Kidney (tissue), 14 donors: ENCODE data around the gene ADGRD1. TPM values are rescaled to one million over a fixed set of nuclear protein-coding genes. Genes with fewer than 3 reads are reported as not detected.
A peak's percentile ranks its signal among the peaks of the same experiment; 100 is the strongest.

Source experiments
- DNase-seq, 5 donors: peaks; one replicate each; pipeline ENCODE4 v3.0.0-alpha.2; 2013 to 2020
- FAIRE-seq: peaks from 2 replicates; lab custom pipeline; 2012; peaks lifted over from hg19 to GRCh38; lab: Jason Lieb, UNC
- H3K27ac ChIP-seq, 2 donors: one replicate each; pipeline ENCODE4 v1.7.0; 2013; ENCODE audit warnings: low read depth in 2 of 2, low read length in 2 of 2, inconsistent platforms in 1 of 2
- H3K27me3 ChIP-seq: one replicate; pipeline ENCODE4 v1.7.1; 2013; ENCODE audit warnings: low read length, inconsistent platforms; ENCODE audit not compliant: control insufficient read depth, insufficient read depth
- H3K36me3 ChIP-seq, 3 donors: one replicate each; pipeline versions ENCODE4 v1.7.0 to v1.7.1; 2013; ENCODE audit warnings: low read length in 3 of 3, control low read depth in 1 of 3, inconsistent platforms in 1 of 3; ENCODE audit not compliant: insufficient read depth in 3 of 3, control insufficient read depth in 2 of 3
- H3K4me1 ChIP-seq, 3 donors: one replicate each; pipeline versions ENCODE4 v1.7.0 to v1.7.1; 2013; ENCODE audit warnings: low read length in 3 of 3, inconsistent platforms in 1 of 3, low read depth in 1 of 3; ENCODE audit not compliant: control insufficient read depth in 2 of 3, insufficient read depth in 2 of 3
- H3K4me3 ChIP-seq, 3 donors: one replicate each; pipeline versions ENCODE4 v1.7.0 to v1.8.1; 2013; ENCODE audit warnings: low read length in 3 of 3, control low read depth in 1 of 3, inconsistent platforms in 1 of 3
- H3K9ac ChIP-seq, 3 donors: one replicate each; pipeline versions ENCODE4 v1.7.0 to v1.7.1; 2013; ENCODE audit warnings: low read length in 3 of 3, control low read depth in 1 of 3, inconsistent platforms in 1 of 3
- H3K9me3 ChIP-seq, 3 donors: one replicate each; pipeline versions ENCODE4 v1.7.0 to v1.7.1; 2013; ENCODE audit warnings: low read length in 3 of 3, control low read depth in 1 of 3, inconsistent platforms in 1 of 3; ENCODE audit not compliant: control insufficient read depth in 2 of 3, insufficient read depth in 1 of 3
- intact Hi-C: fragments of 100-400 bp; cut with DNase I; formaldehyde crosslinking; loops from one replicate; pipeline ENCODE4 v1.11.1; 2022
- polyA plus RNA-seq: library from polyadenylated mRNA; stranded (reverse); fragments of 350-450 nt; fragmentation: Illumina TruSeq; extraction: RNeasy Lipid Tissue Mini Kit (QIAGEN cat#74804); gene quantifications from one replicate; pipeline ENCODE4 v1.2.3, GENCODE V29; 2014; ENCODE audit warnings: low read depth, low replicate concordance; ENCODE audit not compliant: insufficient read depth
- total RNA-seq: library from RNA; stranded (reverse); fragmentation: NEBNext Ultra II Directional; extraction: Animal tissue kit (Norgen Biotek cat#: 25700); gene quantifications from one replicate; pipeline ENCODE4 v1.2.1, GENCODE V29; 2021
- TF ChIP-seq, protein P1 (sequence below): IDR thresholded peaks from 3 replicates; pipeline ENCODE4 v1.5.1; 2012; ENCODE audit warnings: mild to moderate bottlenecking, moderate library complexity, borderline replicate concordance; ENCODE audit not compliant: insufficient read depth; ENCODE audit errors: extremely low read depth
- donor health status: control.
- donor health status: control.
- donor health status: control.
- donor health status: control.
- donor health status: control.
- donor health status: DM: yes; HTN: yes; CAD: no.
- donor health status: Normal renal cell carcinoma (clear cell type).

Gene ADGRD1
- total and polyA plus RNA-seq, 2 donors from 2014 or later: 1.7 to 6.7 TPM

DNA sequence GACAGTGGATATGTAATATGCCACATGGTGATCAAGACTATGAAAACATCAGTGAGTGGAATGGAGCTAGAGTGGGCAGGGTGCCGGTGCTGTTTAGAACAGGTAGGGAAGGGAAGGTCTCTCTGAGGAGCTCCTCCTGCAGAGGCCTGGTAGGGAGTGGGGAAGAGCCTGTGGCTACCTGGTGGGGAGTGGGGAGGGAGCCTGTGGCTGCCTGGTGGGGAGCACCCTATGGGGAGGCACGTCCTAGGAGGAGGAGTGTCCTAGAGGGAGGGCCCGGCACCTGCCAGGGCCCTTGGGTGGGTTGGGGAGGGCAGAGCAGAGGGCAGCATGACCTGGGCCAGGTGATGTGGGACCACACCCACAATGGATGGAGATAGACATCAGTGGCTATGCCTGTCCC lies 122.6 kb downstream of the ADGRD1 start:
- Histone ChIP-seq H3K27me3 (no peaks in the 10 kb centered on the region), H3K4me1 (no peaks in the 10 kb centered on the region), H3K9me3 (peaks cover 0 to 2% (median 0%) of the 10 kb centered on the region in 3 donors), H3K36me3 (no peaks in the 10 kb centered on the region), H3K9ac (no peak overlapping the region), H3K27ac (no peak overlapping the region), H3K4me3 (no peak overlapping the region)
- DNase-seq: peak in 2 of 5 donors; percentile 26 to 45
- TF ChIP-seq, protein P1, sequence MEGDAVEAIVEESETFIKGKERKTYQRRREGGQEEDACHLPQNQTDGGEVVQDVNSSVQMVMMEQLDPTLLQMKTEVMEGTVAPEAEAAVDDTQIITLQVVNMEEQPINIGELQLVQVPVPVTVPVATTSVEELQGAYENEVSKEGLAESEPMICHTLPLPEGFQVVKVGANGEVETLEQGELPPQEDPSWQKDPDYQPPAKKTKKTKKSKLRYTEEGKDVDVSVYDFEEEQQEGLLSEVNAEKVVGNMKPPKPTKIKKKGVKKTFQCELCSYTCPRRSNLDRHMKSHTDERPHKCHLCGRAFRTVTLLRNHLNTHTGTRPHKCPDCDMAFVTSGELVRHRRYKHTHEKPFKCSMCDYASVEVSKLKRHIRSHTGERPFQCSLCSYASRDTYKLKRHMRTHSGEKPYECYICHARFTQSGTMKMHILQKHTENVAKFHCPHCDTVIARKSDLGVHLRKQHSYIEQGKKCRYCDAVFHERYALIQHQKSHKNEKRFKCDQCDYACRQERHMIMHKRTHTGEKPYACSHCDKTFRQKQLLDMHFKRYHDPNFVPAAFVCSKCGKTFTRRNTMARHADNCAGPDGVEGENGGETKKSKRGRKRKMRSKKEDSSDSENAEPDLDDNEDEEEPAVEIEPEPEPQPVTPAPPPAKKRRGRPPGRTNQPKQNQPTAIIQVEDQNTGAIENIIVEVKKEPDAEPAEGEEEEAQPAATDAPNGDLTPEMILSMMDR: no peak
- intact Hi-C loops: no loop called here
- no peak for FAIRE-seq

DNA sequence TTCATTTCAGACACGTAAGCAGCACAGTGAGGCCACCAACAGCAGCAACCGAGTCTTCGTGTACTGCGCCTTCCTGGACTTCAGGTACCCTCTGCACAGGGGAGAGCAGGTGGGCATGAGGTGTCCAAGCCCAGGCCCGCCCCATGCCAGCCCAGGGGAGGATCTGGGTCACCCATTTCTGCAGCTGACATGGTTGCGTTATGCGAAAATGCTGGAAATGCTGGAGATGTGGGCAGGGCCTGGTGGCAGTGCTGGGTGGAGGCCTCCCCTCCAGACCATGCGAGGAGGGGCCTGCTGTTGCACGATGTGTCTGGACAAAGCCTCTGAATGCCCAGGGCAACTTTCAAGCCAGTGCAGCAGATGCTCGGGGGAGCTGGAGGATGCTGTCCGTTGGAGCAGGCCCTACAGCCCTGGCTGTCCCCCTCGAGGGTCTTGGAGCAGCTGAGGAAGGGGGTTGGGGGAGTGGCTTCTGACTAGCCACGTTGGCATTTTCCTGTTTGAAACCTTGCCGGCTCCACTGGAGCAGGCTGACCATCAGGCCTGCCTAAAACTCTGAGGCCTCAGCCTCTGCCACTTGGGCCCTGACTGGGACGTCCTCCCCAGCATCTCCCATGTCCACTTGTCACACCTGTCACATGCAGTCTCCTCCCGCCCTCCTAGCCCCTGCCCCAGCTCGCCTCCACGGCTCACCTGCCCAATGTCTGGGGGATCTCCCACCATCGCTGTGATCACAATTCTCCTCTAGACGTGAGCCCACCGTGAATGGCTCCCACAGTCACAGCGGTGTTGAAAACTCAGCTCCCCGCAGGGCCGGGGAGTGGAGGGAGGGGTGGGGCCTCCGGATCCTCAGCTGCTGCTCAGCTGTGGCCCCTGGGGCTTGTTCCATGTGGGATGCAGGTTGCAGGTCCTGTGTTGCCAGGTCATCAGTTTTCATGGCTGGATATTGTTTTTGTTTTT lies 123.4 kb downstream of the ADGRD1 start:
- peaks cover 0 to 2% (median 0%) of the 10 kb centered on the region in 3 donors for H3K9me3 ChIP-seq
- H3K27ac ChIP-seq: no peak overlapping the region
- FAIRE-seq (no peak), DNase-seq (peak in 2 of 5 donors; percentile 34 to 47)
- H3K27me3 ChIP-seq: no peaks in the 10 kb centered on the region
- intact Hi-C loops: no loop called here
- no peak overlapping the region for H3K4me3 ChIP-seq
- no peaks in the 10 kb centered on the region for H3K36me3 ChIP-seq
- H3K9ac ChIP-seq: no peak overlapping the region
- TF ChIP-seq, protein P1: no peak
- H3K4me1 ChIP-seq: no peaks in the 10 kb centered on the region

DNA sequence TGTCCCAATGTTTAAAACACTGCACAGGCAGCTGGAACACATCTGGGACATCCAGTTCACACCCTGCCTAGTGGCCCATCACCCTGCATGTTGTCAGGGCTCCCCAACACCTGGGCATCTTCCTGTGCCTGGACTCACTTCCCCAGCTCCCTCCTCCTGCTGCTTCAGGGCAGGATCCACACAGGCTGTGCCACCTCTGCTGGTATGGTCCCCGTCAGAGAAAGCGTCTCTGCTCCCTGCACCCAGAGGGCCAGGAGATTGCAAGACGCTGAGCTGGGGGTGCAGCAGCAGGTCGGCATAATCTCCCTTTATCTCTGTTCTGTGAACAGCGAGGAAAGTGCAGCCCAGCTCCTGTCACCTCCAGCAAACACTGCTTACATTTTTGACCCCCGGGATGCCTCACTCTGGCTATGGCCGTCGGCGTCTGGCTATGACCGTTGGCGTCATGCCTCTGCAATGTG lies 124.3 kb downstream of the ADGRD1 start:
- intact Hi-C loops: no loop called here
- Histone ChIP-seq H3K27me3 (no peaks in the 10 kb centered on the region), H3K9me3 (peaks cover 0 to 2% (median 0%) of the 10 kb centered on the region in 3 donors), H3K36me3 (no peaks in the 10 kb centered on the region), H3K4me1 (no peaks in the 10 kb centered on the region), H3K27ac (no peak overlapping the region), H3K4me3 (no peak overlapping the region), H3K9ac (no peak overlapping the region)
- TF ChIP-seq, protein P1: no peak
- FAIRE-seq: no peak
- peak in 2 of 5 donors; percentile 18 to 52 for DNase-seq
